Measurements from ENCODE around the gene SPO11.

SPO11 gene, protein sequence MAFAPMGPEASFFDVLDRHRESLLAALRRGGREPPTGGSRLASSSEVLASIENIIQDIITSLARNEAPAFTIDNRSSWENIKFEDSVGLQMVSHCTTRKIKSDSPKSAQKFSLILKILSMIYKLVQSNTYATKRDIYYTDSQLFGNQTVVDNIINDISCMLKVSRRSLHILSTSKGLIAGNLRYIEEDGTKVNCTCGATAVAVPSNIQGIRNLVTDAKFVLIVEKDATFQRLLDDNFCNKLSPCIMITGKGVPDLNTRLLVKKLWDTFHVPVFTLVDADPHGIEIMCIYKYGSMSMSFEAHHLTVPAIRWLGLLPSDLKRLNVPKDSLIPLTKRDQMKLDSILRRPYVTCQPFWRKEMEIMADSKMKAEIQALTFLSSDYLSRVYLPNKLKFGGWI

DNA sequence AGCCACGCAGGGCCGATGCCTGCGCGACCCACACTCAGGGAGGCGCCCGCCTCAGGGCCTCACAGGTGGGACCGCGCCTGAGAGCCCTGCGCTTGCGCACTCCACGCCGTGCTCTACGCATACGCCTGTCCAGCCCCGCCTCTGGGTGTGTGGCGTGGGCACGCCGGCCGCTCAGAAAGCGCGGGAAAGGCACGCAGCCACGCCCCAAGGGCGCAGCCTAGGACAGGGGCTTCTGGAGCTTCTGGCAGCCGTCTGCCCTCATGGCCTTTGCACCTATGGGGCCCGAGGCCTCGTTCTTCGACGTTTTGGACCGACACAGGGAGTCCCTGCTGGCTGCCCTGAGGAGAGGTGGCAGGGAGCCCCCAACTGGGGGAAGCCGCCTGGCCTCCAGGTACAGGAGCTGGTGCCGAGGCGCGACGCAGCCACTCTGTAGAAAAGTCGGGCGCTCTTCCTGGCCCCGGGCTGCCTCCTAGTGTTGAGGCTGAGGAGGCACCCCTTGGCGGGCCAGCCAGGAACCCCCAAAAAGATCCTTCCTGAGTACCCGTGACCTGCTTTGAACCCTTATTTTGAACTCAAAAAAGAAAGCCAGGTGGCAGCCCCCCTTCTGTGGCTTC lies at the start of gene SPO11:
Gene SPO11 (plus strand): TSS at position 196 of the 614 bp plus-strand sequence. CDS start 65 bp downstream, at position 261.
- TF ChIP-seq, protein P1, sequence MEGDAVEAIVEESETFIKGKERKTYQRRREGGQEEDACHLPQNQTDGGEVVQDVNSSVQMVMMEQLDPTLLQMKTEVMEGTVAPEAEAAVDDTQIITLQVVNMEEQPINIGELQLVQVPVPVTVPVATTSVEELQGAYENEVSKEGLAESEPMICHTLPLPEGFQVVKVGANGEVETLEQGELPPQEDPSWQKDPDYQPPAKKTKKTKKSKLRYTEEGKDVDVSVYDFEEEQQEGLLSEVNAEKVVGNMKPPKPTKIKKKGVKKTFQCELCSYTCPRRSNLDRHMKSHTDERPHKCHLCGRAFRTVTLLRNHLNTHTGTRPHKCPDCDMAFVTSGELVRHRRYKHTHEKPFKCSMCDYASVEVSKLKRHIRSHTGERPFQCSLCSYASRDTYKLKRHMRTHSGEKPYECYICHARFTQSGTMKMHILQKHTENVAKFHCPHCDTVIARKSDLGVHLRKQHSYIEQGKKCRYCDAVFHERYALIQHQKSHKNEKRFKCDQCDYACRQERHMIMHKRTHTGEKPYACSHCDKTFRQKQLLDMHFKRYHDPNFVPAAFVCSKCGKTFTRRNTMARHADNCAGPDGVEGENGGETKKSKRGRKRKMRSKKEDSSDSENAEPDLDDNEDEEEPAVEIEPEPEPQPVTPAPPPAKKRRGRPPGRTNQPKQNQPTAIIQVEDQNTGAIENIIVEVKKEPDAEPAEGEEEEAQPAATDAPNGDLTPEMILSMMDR (IDR thresholded peaks at IDR 0.05; ENCODE audit: low read length, missing control alignments) = no peak
- no peak for DNase-seq (ENCODE audit: low read depth)

DNA sequence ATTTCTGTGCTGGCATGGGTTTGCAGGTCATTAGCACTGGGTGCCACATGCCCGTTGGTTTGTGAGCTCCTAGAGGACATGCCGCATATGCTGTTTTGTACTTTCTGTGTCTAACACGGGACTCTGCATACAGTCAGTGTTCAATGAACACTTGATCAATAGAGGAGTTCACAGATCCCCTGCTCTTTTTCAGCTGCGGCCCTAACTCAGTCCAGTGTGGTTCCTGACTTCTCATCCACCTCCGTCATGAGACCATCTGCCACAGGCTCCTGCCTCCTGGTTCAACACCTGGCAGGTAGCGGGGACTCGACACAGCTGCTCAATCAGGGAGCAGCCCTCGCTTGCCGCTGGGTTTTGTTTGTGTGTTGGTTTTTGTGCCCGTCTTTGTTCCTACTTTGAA lies 49.4 kb upstream of the SPO11 start:
- no peak overlapping the region for H3K4me3 ChIP-seq (replicated peaks; ENCODE audit: low read depth, low read length)
- TF ChIP-seq, protein P1 (IDR thresholded peaks at IDR 0.05; ENCODE audit: low read length, missing control alignments) = no peak
- no peak for DNase-seq (ENCODE audit: low read depth)

More for the DNA sequence above, at the start of gene SPO11:
- H3K4me3 ChIP-seq (replicated peaks; ENCODE audit: low read depth, low read length) = no peak within 1 kb of the TSS

DNA sequence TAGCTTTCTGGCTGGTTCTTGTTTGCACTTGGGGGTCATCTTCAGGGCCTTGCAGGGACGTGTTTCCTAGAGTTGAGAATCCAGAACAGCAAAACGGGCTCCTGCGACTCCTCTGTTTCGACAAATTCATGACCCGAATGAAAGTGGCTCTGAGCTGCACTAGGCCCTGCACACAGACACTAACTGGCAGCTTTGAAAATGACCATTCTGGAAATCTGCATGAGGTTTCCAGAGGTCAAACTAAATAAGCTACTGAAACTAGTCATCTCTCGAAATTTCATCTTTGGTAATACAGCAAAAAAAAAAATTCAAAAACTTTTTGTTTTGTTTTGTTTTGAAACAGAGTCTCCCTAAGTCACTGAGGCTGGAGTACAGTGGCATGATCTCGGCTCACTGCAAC lies 47.7 kb upstream of the SPO11 start:
- TF ChIP-seq, protein P1 (IDR thresholded peaks at IDR 0.05; ENCODE audit: low read length, missing control alignments) = no peak

DNA sequence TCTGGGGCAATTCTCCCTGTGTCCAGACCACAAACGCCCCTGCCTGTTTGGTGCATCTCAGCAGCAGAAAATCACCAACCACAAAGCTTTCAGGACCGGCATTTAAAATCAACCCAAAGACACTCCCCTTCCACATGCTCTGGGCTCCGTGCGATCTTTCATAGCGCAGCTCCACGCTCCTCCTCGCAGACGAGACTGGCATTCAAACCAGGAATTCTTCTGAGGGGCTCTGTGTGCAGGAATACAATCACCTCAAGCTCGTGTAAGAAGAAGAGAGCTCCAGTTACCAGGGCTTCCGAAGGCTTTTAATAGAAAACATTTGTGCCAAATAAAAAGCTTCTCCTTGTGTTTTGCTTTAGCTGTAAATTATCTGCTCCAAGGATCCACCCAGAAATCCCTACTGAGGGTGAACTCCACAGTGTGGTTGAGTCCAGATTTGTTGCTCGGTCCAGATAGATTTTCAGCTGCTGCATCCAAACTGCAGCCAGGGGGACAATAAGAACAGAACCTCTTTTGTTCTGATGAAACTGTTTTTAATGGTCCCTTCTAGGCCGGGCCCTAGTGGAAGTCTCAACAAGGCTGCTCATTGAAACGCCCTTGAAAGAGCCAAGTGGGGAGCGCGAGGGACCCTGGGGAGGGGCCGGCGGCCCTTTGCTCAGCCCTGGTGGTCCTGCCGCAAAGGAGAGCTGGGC lies 46.8 kb upstream of the SPO11 start:
- TF ChIP-seq, protein P1 (IDR thresholded peaks at IDR 0.05; ENCODE audit: low read length, missing control alignments) = no peak
- H3K4me3 ChIP-seq (replicated peaks; ENCODE audit: low read depth, low read length) = no peak overlapping the region
- DNase-seq (ENCODE audit: low read depth) = no peak

More for the DNA sequence above, 47.7 kb upstream of the SPO11 start:
- H3K4me3 ChIP-seq (replicated peaks; ENCODE audit: low read depth, low read length) = no peak overlapping the region
- DNase-seq (ENCODE audit: low read depth) = no peak

DNA sequence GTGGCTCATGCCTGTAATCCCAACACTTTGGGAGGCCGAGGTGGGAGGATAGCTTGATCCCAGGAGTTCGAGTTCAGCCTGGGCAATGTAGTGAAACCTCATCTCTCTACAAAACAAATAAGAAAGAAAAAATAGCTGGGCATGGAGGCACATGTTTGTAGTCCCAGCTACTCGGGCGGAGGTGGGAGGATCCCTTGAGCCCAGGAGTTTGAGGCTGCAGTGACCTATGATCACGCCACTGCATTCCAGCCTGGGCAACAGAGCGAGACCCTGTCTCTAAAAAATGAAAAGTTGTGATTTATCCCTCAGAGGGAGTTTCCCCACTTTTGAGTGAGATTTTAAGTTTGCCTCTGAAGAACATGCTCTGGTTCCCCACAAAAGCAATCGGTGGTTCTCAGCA lies 45.7 kb upstream of the SPO11 start:
- no peak overlapping the region for H3K4me3 ChIP-seq (replicated peaks; ENCODE audit: low read depth, low read length)
- TF ChIP-seq, protein P1 (IDR thresholded peaks at IDR 0.05; ENCODE audit: low read length, missing control alignments) = no peak
- no peak for DNase-seq (ENCODE audit: low read depth)

DNA sequence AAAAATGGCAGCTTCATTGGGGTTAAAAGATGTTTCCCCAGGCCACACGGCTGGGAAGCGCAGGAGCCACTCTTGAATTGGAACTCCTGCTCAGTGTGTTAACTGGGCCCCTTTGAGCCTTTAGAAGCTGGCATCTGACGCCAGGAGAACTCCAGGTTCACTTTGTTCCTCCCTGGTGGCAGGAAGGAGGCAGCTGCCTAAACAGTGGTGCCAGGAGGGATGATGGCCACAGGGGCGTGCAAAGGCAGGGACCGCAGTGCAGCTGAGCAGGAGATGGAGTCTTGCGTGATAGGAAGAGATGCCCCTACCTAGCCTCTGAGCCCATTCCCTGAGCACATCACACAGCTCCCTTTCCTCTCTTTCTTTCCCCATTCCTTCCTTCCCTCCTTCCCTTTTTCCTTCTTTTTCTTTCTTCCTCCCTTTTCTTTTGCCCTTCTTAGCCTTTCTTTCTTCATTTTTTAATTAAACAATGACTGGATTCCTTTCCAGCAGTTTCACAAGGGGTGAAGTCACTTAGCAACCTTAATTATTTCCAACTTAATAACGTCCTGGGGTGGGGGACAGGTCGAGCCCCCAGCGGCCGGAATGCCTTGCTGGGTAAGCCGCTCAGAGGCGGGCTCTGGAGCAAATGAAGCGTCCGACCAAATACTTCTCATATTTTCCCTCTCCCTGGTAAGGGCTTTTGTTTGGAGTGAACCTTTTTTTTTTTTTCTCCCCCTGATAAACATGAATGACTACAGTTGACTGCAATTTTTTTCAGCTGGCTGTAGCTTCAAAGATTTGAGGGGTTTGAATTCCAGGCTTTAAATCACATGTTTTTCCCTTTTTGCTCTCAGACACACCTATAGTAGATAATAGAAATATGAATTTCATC lies 42.4 kb upstream of the SPO11 start:
- TF ChIP-seq, protein P1 (IDR thresholded peaks at IDR 0.05; ENCODE audit: low read length, missing control alignments) = no peak
- no peak for DNase-seq (ENCODE audit: low read depth)
- H3K4me3 ChIP-seq (replicated peaks; ENCODE audit: low read depth, low read length) = no peak overlapping the region
